VCaP (cell line): ENCODE measurements around the gene ADAM19.

ENCODE experiments used
- H3K27ac ChIP-seq: fragments of 450-650 bp; 2 replicates; pipeline ENCODE4 v1.5.1; 2017
- CTCF ChIP-seq: fragments of 450-650 bp; conservative IDR thresholded peaks from 2 replicates; pipeline ENCODE4 v1.5.1; 2017; ENCODE audit warnings: mild to moderate bottlenecking, moderate library complexity

Gene ADAM19

GRCh38 chr5:157550663-157551062 is 24.9 kb downstream of the ADAM19 start:
- H3K27ac ChIP-seq, result no peak overlapping the region
- TF ChIP-seq CTCF, result no peak

- TF ChIP-seq CTCF, result no peak
- no peak overlapping the region for H3K27ac ChIP-seq
Observed at GRCh38 chr5:157549954-157550549, 25.5 kb downstream of the ADAM19 start.

- no peak for TF ChIP-seq CTCF
- no peak overlapping the region for H3K27ac ChIP-seq
Observed at GRCh38 chr5:157549283-157549629, 26.3 kb downstream of the ADAM19 start.

- no peak for TF ChIP-seq CTCF
- H3K27ac ChIP-seq, result no peak overlapping the region
Observed at GRCh38 chr5:157548513-157549282, 26.9 kb downstream of the ADAM19 start.

GRCh38 chr5:157547941-157548512 is 27.5 kb downstream of the ADAM19 start:
- TF ChIP-seq CTCF, result no peak
- no peak overlapping the region for H3K27ac ChIP-seq

GRCh38 chr5:157546456-157547100 is 29.0 kb downstream of the ADAM19 start:
- no peak for TF ChIP-seq CTCF

GRCh38 chr5:157545610-157546310 is 29.8 kb downstream of the ADAM19 start:
- no peak for TF ChIP-seq CTCF
- H3K27ac ChIP-seq, result no peak overlapping the region

More at GRCh38 chr5:157546456-157547100, 29.0 kb downstream of the ADAM19 start:
- H3K27ac ChIP-seq, result no peak overlapping the region
